Common myeloid progenitor, CD34-positive (primary cell): ENCODE data around the gene PDPK1.
A peak's percentile ranks its signal among the peaks of the same experiment; 100 is the strongest.

Experiments used
- CTCF ChIA-PET: fragments of 350-600 bp; sonication (Branson Sonifier 250); formaldehyde crosslinking; loops from one replicate; lab custom pipeline; 2021; ENCODE audit warnings: antibody characterized with exemption; lab: Charles Lee
- POLR2A ChIA-PET: fragments of 350-600 bp; sonication (Branson Sonifier 250); formaldehyde crosslinking; loops from one replicate; lab custom pipeline; 2021; ENCODE audit warnings: antibody characterized with exemption; lab: Charles Lee
- DNase-seq, 3 donors: peaks; one replicate each; pipeline versions ENCODE4 v3.0.0 to v3.0.0-alpha.2; 2013
- H3K27ac ChIP-seq, 2 experiments: 1 replicate in 1 of 2; 2 replicates in 1 of 2; pipeline ENCODE4 v1.7.0; 2013; ENCODE audit warnings: inconsistent platforms in 2 of 2, low read length in 2 of 2, mild to moderate bottlenecking in 2 of 2, low read depth in 1 of 2, moderate library complexity in 1 of 2; ENCODE audit not compliant: severe bottlenecking in 2 of 2, insufficient read depth in 1 of 2, poor library complexity in 1 of 2
- H3K27me3 ChIP-seq, 5 experiments: replicated peaks in 2 of 5; 1 replicate in 3 of 5; 2 replicates in 2 of 5; pipeline versions ENCODE4 v1.6.1 to v1.7.0; 2013; ENCODE audit warnings: low read length in 4 of 5, mild to moderate bottlenecking in 2 of 5, moderate library complexity in 2 of 5, inconsistent platforms in 1 of 5; ENCODE audit not compliant: insufficient read depth in 5 of 5, control insufficient read depth in 4 of 5
- H3K36me3 ChIP-seq, 4 experiments: 1 replicate in 2 of 4; 2 replicates in 2 of 4; pipeline versions ENCODE4 v1.6.1 to v1.7.0; 2013; ENCODE audit warnings: low read length in 3 of 4, control low read depth in 1 of 4, mild to moderate bottlenecking in 1 of 4; ENCODE audit not compliant: control insufficient read depth in 4 of 4, insufficient read depth in 4 of 4
- H3K4me1 ChIP-seq, 4 experiments: 1 replicate in 3 of 4; 2 replicates in 1 of 4; pipeline versions ENCODE4 v1.6.1 to v1.7.1; 2013; ENCODE audit warnings: low read length in 3 of 4, mild to moderate bottlenecking in 3 of 4, control low read depth in 1 of 4, inconsistent platforms in 1 of 4, moderate library complexity in 1 of 4; ENCODE audit not compliant: control insufficient read depth in 4 of 4, insufficient read depth in 4 of 4; ENCODE audit errors: control extremely low read depth in 1 of 4
- H3K4me3 ChIP-seq, 7 experiments: 1 replicate in 4 of 7; 2 replicates in 3 of 7; pipeline versions ENCODE4 v1.5.1 to v1.7.0; 2013; ENCODE audit warnings: mild to moderate bottlenecking in 7 of 7, low read length in 6 of 7, moderate library complexity in 6 of 7, inconsistent platforms in 2 of 7, low read depth in 2 of 7, control low read depth in 1 of 7; ENCODE audit not compliant: insufficient read depth in 4 of 7, control insufficient read depth in 1 of 7; ENCODE audit errors: extremely low read depth in 1 of 7
- H3K9me3 ChIP-seq, 5 experiments: 1 replicate in 4 of 5; 2 replicates in 1 of 5; pipeline versions ENCODE4 v1.6.1 to v1.7.1; 2013; ENCODE audit warnings: low read length in 4 of 5, mild to moderate bottlenecking in 2 of 5, inconsistent platforms in 1 of 5, low read depth in 1 of 5, moderate library complexity in 1 of 5; ENCODE audit not compliant: control insufficient read depth in 4 of 5, insufficient read depth in 2 of 5; ENCODE audit errors: control extremely low read depth in 1 of 5
- WGBS: methylation state at CpG from one replicate; pipeline ENCODE4 v1.1.5; 2013; ENCODE audit not compliant: insufficient coverage; 5-methylcytosine and 5-hydroxymethylcytosine counted together

The PDPK1 gene

GRCh38 chr16:2495041-2495440, 42.8 kb upstream of the PDPK1 start:
- DNase-seq: no peak
- ChIA-PET CTCF (no interaction called here), POLR2A (no interaction called here)
- Histone ChIP-seq H3K27me3 (no peaks in the 10 kb centered on the region), H3K36me3 (peaks cover 0 to 64% (median 30%) of the 10 kb centered on the region in 4 experiments), H3K27ac (no peak overlapping the region), H3K4me3 (no peak overlapping the region), H3K4me1 (no peaks in the 10 kb centered on the region), H3K9me3 (no peaks in the 10 kb centered on the region)
- WGBS: 94% methylated on average over 5 of the region's 5 CpGs

GRCh38 chr16:2496223-2497115, 41.4 kb upstream of the PDPK1 start:
- Histone ChIP-seq H3K27ac (no peak overlapping the region), H3K4me3 (no peak overlapping the region), H3K4me1 (peaks cover 0 to 5% (median 2%) of the 10 kb centered on the region in 4 experiments), H3K36me3 (peaks cover 0 to 61% (median 32%) of the 10 kb centered on the region in 4 experiments), H3K9me3 (no peaks in the 10 kb centered on the region), H3K27me3 (no peaks in the 10 kb centered on the region)
- WGBS: 97% methylated on average over 62 of the region's 62 CpGs
- CTCF ChIA-PET: interaction anchor here (0.9 to 1.3 kb wide), 2 partner anchors 8 to 14 kb away, joined by 3 to 4 read pairs; no protein-coding TSS in a partner anchor
- POLR2A ChIA-PET: interaction anchor here (0.6 kb wide), 1 partner anchor 31 kb away, joined by 3 read pairs; no protein-coding TSS in a partner anchor
- DNase-seq: no peak

DNA sequence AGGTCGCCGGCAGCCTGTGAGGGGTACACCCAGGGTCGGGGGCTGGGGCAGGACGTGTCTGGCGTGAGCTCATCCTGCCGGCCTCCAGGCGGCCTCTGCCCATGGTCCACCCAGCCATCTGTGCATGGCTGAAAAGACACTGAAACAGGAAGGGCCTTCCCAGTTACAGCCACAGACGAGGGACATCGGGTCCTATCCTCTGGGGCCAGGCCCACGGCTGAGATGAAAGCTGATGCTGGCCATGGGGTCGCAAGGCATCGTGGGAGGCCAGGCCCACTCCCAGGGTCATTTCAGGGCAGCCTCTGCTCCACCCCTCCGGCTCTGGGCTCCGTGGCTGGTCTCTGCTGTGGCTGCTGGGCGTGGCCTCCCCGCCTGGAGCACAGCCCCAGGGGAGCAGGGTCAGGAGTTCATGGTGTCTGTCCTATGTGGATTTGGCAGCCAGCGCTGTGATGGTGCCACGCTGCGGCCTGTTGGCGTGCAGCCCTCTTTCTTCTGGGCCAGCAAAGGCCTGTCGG, 40.6 kb upstream of the PDPK1 start:
- ChIA-PET CTCF (interaction anchor here (0.9 to 1.3 kb wide), 2 partner anchors 9 to 15 kb away, joined by 3 to 4 read pairs; no protein-coding TSS in a partner anchor), POLR2A (interaction anchor here (0.6 kb wide), 1 partner anchor 31 kb away, joined by 3 read pairs; no protein-coding TSS in a partner anchor)
- H3K4me3 ChIP-seq: no peak overlapping the region
- WGBS: 95% methylated on average over 21 of the region's 21 CpGs
- no peaks in the 10 kb centered on the region for H3K9me3 ChIP-seq
- H3K27me3 ChIP-seq: no peaks in the 10 kb centered on the region
- peaks cover 0 to 13% (median 9%) of the 10 kb centered on the region in 4 experiments for H3K4me1 ChIP-seq
- H3K27ac ChIP-seq: no peak overlapping the region
- no peak for DNase-seq
- peaks cover 0 to 62% (median 33%) of the 10 kb centered on the region in 4 experiments for H3K36me3 ChIP-seq

DNA sequence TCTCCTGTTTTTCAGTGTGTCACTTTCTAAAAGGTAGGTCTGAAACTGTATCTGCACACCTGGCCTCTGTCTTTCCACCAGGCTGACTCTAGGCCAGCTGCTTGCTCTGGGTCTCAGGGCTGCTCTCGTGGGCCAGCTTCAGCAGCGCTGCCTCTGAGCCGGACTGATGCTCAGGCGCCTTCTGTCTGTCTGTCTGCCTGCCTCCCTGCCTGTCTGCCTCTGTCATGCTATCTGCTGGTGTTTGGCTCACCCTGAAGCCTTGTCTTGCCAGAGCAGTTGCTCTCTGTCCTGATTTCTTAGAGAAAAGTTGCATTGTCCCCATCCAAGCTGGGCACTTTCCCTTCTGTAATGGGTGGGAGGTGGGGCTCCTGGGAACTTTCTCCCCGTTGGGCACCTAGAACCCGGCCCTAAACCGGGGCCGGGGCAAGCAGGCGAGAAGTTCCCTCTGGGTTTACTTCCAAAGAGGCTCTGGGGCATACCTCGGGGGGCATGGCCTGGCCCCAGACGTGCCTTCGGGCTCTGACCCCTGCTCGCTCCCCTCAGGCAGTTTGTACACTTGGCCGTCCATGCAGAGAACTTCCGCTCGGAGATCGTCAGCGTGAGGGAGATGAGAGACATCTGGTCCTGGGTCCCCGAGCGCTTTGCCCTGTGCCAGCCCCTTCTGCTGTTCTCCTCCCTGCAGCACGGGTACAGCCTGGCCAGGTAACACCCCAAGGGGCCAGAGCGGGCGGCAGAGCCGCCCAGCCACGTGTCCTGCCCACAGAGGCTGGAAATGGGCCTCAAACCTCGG, 39.9 kb upstream of the PDPK1 start:
- Histone ChIP-seq H3K36me3 (peaks cover 0 to 61% (median 33%) of the 10 kb centered on the region in 4 experiments), H3K9me3 (no peaks in the 10 kb centered on the region), H3K4me1 (peaks cover 0 to 20% (median 16%) of the 10 kb centered on the region in 4 experiments), H3K27ac (peak overlapping the region in 1 of 2 experiments; percentile 25), H3K27me3 (no peaks in the 10 kb centered on the region), H3K4me3 (no peak overlapping the region)
- CTCF ChIA-PET: interaction anchor here (0.7 to 1.3 kb wide), 3 partner anchors 10 to 29 kb away, joined by 4 to 7 read pairs (median 4); no protein-coding TSS in a partner anchor
- no peak for DNase-seq
- POLR2A ChIA-PET: no interaction called here
- WGBS: 91% methylated on average over 26 of the region's 26 CpGs

GRCh38 chr16:2498531-2499253, 39.1 kb upstream of the PDPK1 start:
- no peak for DNase-seq
- no peaks in the 10 kb centered on the region for H3K27me3 ChIP-seq
- H3K9me3 ChIP-seq: no peaks in the 10 kb centered on the region
- H3K27ac ChIP-seq: no peak overlapping the region
- ChIA-PET POLR2A (no interaction called here), CTCF (interaction anchor here (0.7 to 1.5 kb wide), 3 partner anchors 10 to 30 kb away, joined by 3 to 7 read pairs (median 4); no protein-coding TSS in a partner anchor)
- peaks cover 0 to 22% (median 18%) of the 10 kb centered on the region in 4 experiments for H3K4me1 ChIP-seq
- no peak overlapping the region for H3K4me3 ChIP-seq
- WGBS: 86% methylated on average over 6 of the region's 15 CpGs
- H3K36me3 ChIP-seq: peaks cover 0 to 57% (median 33%) of the 10 kb centered on the region in 4 experiments

DNA sequence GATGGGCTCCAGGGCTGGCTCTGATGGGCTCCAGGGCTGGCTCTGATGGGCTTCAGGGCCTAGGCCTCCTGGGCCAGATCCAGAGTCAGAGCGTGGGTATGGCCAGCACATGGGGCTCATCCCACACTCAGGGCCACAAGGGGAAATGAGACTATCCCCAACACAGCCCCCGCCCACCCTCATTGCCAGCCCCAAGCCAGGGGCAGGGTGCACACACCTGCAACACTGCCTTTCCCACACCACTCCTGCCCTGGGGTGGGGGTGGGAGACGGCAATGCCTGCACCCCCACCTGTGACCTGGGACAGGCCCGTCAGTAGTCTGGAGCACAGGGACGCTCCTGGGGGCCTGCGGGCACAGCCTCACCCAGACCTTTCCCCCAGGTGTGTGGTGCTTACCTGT, 38.4 kb upstream of the PDPK1 start:
- Histone ChIP-seq H3K36me3 (peaks cover 0 to 56% (median 33%) of the 10 kb centered on the region in 4 experiments), H3K4me1 (peaks cover 0 to 22% (median 18%) of the 10 kb centered on the region in 4 experiments), H3K27me3 (no peaks in the 10 kb centered on the region), H3K4me3 (no peak overlapping the region), H3K9me3 (no peaks in the 10 kb centered on the region), H3K27ac (no peak overlapping the region)
- ChIA-PET POLR2A (no interaction called here), CTCF (interaction anchor here (0.8 to 4.2 kb wide), 5 partner anchors 10 to 70 kb away, joined by 3 to 42 read pairs (median 4); partner anchors contain the start of gene CCNF)
- WGBS: 100% methylated on average over 3 of the region's 6 CpGs
- DNase-seq: no peak
